ENCODE measurements around the gene FKBP8.
A peak's percentile ranks its signal among the peaks of the same experiment; 100 is the strongest.

Gene FKBP8

GRCh38 chr19:18590273-18591272 lies 47.2 kb upstream of the FKBP8 start:
- no peak overlapping the region for H3K4me3 ChIP-seq (replicated peaks; ENCODE audit: insufficient read depth, low read length)
- no peak for TF ChIP-seq SPI1 (IDR thresholded peaks at IDR 0.05; ENCODE audit: borderline replicate concordance, low read depth)
- no peak for TF ChIP-seq GABPA (IDR thresholded peaks at IDR 0.05; ENCODE audit: low read depth)
- no peak for TF ChIP-seq POLR2AphosphoS5 (IDR thresholded peaks at IDR 0.05; ENCODE audit: low read depth)
- no peak for TF ChIP-seq REST (IDR thresholded peaks at IDR 0.05; ENCODE audit: insufficient replicate concordance, low read depth)
- TF ChIP-seq, protein P1, sequence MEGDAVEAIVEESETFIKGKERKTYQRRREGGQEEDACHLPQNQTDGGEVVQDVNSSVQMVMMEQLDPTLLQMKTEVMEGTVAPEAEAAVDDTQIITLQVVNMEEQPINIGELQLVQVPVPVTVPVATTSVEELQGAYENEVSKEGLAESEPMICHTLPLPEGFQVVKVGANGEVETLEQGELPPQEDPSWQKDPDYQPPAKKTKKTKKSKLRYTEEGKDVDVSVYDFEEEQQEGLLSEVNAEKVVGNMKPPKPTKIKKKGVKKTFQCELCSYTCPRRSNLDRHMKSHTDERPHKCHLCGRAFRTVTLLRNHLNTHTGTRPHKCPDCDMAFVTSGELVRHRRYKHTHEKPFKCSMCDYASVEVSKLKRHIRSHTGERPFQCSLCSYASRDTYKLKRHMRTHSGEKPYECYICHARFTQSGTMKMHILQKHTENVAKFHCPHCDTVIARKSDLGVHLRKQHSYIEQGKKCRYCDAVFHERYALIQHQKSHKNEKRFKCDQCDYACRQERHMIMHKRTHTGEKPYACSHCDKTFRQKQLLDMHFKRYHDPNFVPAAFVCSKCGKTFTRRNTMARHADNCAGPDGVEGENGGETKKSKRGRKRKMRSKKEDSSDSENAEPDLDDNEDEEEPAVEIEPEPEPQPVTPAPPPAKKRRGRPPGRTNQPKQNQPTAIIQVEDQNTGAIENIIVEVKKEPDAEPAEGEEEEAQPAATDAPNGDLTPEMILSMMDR (IDR thresholded peaks at IDR 0.05; ENCODE audit: insufficient read depth, low read length), result no peak
- no peak overlapping the region for H3K27ac ChIP-seq (replicated peaks)
- no peak for DNase-seq (ENCODE audit: low read depth in 1 of 2, low spot score in 1 of 2)
- peaks cover 3% of the 10 kb centered on the region for H3K27me3 ChIP-seq (ENCODE audit: insufficient read depth, poor library complexity, severe bottlenecking)

DNA sequence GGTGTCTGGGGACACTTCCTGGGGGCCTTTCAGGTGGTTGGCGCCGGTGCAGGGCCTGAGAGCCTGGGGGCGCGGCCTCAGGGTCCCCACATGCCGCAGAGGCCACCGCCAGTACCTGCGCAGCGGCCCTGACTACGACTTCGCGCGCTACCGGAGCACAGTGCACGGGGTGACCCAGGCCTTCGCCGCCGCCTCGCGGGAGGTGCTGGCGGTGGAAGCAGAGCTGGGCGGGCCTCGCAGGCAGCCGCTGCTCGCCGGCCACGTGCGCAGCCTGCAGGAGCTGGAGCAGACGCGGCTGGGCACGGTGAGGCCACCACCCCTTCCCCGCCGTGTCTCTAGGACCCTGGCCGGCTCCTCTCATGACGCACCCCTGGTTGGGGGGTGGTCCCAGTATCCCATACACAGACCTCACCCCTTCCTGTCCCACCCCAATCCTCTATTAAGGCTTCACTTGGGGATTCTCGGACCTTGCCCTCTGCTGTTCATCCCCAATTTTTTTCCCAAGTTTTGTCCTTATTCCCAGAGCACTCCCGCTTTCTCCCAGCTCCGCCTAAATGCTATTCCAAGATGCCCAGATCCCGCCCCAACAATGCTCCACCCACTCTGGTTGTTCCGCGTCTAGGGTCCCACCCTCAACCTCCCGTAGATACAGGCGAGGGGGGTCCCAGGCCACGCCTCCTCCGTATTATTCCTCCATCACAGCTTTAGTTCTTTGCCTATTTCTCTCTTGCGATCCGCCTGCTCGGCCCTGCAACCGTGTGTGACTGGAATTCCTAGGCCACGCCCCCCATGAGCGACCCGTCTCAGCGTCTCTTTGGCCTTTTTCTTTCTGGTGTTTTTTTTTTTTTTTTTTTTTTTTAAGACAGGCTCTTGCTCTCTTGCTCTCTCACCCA lies 46.3 kb upstream of the FKBP8 start:
- peaks cover under 1% of the 10 kb centered on the region for H3K27me3 ChIP-seq (ENCODE audit: insufficient read depth, poor library complexity, severe bottlenecking)
- peak in 1 of 2 experiments; percentile 74 for DNase-seq (ENCODE audit: low read depth in 1 of 2, low spot score in 1 of 2)

More for the DNA sequence above, 46.3 kb upstream of the FKBP8 start:
- no peak for TF ChIP-seq SPI1 (IDR thresholded peaks at IDR 0.05; ENCODE audit: borderline replicate concordance, low read depth)
- TF ChIP-seq REST (IDR thresholded peaks at IDR 0.05; ENCODE audit: insufficient replicate concordance, low read depth), result no peak
- no peak for TF ChIP-seq GABPA (IDR thresholded peaks at IDR 0.05; ENCODE audit: low read depth)
- no peak for TF ChIP-seq POLR2AphosphoS5 (IDR thresholded peaks at IDR 0.05; ENCODE audit: low read depth)
- TF ChIP-seq, protein P1 (IDR thresholded peaks at IDR 0.05; ENCODE audit: insufficient read depth, low read length), result no peak
- Histone ChIP-seq H3K4me3 (replicated peaks; ENCODE audit: insufficient read depth, low read length) (peak overlapping the region; percentile 73), H3K27ac (replicated peaks) (peak overlapping the region; percentile 82)

All from HL-60 (cell line).